Activated T-cell treated with anti-CD3 and anti-CD28 coated beads, Interleukin-2, amount 50 U/mL, for 72 hours (primary cell): Measurements from ENCODE around the gene SLIT1. TPM values are rescaled to one million over a fixed set of nuclear protein-coding genes. Genes with fewer than 3 reads are reported as not detected.

ENCODE experiments used
- ATAC-seq, 2 donors: fragments of 150-1000 bp; cut with Tn5 transposase; replicated peaks in 1 of 2; 2 replicates each; pipeline ENCODE4 v1.10.0; 2021; ENCODE audit warnings: moderate library complexity in 2 of 2, mild to moderate bottlenecking in 1 of 2
- DNase-seq, 2 donors: peaks; one replicate each; pipeline ENCODE4 v3.0.0; 2021 to 2022; ENCODE audit warnings: mixed read lengths in 1 of 2
- H3K27ac Mint-ChIP-seq: one replicate; pipeline ENCODE4 v1.8.0; 2022; ENCODE audit warnings: mild to moderate bottlenecking, moderate library complexity, mixed read lengths
- H3K27me3 Mint-ChIP-seq: one replicate; pipeline ENCODE4 v1.8.0; 2022; ENCODE audit warnings: low read depth, mixed read lengths
- H3K36me3 Mint-ChIP-seq, 2 donors: one replicate each; pipeline ENCODE4 v1.8.0; 2022; ENCODE audit warnings: mixed read lengths in 2 of 2, mild to moderate bottlenecking in 1 of 2; ENCODE audit not compliant: insufficient read depth in 2 of 2
- H3K4me1 Mint-ChIP-seq: one replicate; pipeline ENCODE4 v1.8.0; 2022; ENCODE audit warnings: low read depth, mixed read lengths
- H3K4me3 Mint-ChIP-seq, 2 donors: one replicate each; pipeline ENCODE4 v1.8.0; 2022; ENCODE audit warnings: mild to moderate bottlenecking in 2 of 2, mixed read lengths in 2 of 2, moderate library complexity in 2 of 2
- H3K9me3 Mint-ChIP-seq, 2 donors: one replicate each; pipeline ENCODE4 v1.8.0; 2022; ENCODE audit warnings: mixed read lengths in 2 of 2
- total RNA-seq, 2 donors: library from RNA; stranded (reverse); gene quantifications; one replicate each; pipeline ENCODE4 v1.2.3, GENCODE V29; 2022

SLIT1 gene
- total RNA-seq, 2 donors from 2014 or later: 0.65 to 1.3 TPM

DNA sequence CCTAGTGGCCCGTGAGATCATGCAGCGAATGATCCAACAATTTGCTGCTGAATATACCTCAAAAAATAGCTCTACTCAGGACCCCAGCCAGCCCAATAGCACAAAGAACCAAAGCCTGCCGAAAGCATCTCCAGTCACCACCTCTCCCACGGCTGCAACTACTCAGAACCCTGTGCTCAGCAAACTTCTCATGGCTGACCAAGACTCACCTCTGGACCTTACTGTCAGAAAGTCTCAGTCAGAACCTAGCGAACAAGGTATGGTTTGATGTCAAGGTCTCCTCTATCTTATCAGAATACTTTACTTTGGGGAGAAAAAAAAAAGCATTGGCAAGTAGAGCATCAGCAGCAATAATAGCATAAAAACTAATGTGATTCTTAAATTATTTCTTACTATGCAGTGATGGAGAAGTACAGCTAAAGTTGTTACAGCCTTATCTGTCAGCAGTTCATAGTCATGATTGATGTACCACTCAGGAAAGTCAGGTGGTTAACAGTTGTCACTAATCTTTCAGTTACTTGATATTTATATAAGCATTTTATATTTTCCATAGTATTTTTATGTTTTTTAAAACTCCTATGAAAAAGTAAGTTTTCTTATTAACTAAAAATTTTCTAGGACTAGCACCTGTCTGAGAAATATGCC, 236.6 kb downstream of the SLIT1 start:
- Mint-ChIP-seq H3K9me3 (no peaks in the 10 kb centered on the region), H3K27ac (no peak overlapping the region), H3K36me3 (peaks cover 6 to 10% of the 10 kb centered on the region in 2 donors), H3K4me3 (no peak overlapping the region), H3K4me1 (peaks cover 12% of the 10 kb centered on the region), H3K27me3 (no peaks in the 10 kb centered on the region)
- no peak for ATAC-seq
- DNase-seq: no peak

Other genes with a start within 250 kb of the SLIT1 start
- 10 to 100 TPM; 62.2 to 75.3 TPM for gene ARHGAP19, start 106.7 kb upstream of the SLIT1 start, total RNA-seq
- 1 to 10 TPM; 3.2 to 4.5 TPM for gene FRAT1, start 133.3 kb upstream of the SLIT1 start, total RNA-seq
- gene FRAT2, start 148.8 kb upstream of the SLIT1 start, total RNA-seq: 1 to 10 TPM; 7.2 to 7.8 TPM
- gene RRP12, start 215.4 kb upstream of the SLIT1 start, total RNA-seq: 10 to 100 TPM; 27.8 to 33.5 TPM
- gene PGAM1, start 240.2 kb upstream of the SLIT1 start, total RNA-seq: 100 to 1,000 TPM; 362 to 512 TPM